HG03521 (cell line): ENCODE data around the gene GRIK3.

Experiments
- ATAC-seq: cut with Tn5 transposase; IDR thresholded peaks from one replicate; pipeline ENCODE4 v1.9.1; 2021; ENCODE audit warnings: mild to moderate bottlenecking, moderate library complexity; ENCODE audit not compliant: unreplicated experiment

The GRIK3 gene

DNA sequence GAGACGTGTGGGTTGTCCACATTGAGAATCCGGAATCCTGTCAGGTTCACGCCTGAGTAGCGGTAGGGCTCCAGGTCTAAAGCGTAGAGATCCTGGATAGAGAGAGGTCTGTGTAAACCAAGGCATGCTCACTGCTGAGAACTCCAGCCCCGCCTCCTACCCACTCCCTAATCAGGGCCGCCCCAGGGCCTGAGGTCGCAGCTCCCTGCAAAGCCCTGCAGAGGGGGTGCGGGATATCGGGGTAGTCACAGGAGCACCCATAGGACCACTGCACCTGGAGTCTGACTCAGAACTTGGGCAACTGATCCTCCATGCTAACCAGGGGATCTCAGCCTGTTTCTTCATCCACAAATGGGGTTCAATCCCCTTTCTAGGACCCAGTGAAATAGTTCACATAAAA lies 174.4 kb downstream of the GRIK3 start:
- ATAC-seq = no peak

DNA sequence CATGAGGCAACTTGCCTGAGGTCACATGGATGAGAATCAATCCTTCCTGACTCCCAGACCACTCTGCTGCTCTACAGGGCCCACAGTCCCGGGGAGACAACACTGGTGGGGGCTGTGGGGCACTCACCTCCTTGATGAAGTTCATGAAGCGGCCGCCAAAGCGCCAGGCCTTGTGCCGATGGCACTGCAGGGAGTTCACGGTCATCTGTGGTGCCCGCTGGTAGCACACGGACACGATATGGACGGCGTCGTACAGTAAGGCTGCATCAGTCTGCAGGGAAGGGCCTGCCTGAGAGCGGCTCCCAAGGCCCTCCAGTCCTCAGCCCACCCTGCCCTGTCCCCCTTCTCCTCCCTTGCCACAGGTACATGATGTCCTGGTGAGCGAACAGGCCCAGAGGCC lies 175.3 kb downstream of the GRIK3 start:
- ATAC-seq = no peak

DNA sequence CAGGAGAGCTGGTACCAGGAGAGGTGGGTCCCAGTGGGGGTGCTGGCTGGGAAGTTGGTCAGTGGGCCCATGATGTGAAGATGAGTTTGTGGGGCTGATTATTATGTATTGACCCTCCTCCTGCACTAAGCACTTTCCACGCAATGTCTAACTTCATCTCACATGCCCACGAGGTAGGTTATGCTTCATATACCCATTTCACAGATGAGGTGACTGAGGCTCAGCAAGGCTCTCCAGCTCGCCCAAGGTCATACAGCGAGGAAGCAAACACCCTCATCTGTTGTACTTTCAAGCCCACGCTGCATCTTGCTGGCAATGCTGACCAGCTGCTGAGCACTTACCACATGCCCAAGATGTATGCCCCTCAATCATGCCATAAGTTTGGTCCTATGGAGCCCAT lies 175.8 kb downstream of the GRIK3 start:
- ATAC-seq = no peak

DNA sequence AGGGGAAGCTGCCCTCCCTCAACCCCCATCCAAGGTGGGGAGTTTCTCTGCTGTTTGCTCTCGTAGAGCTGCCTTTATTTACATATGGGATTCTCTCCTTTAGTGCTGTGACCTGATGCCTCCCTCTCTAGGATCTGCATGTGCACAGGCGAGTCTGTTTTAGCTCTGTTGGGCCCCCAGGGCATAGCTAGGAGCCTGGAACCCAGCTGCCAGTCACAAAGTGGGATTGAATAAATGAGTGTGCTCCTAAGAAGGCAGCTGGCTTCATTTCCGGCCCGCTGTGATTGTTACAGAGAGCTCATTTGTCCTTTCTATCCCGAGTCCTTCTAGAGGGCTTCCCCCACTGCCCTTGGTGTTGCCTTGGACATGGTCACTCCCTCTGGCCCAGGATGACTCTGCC lies 176.6 kb downstream of the GRIK3 start:
- no peak for ATAC-seq

DNA sequence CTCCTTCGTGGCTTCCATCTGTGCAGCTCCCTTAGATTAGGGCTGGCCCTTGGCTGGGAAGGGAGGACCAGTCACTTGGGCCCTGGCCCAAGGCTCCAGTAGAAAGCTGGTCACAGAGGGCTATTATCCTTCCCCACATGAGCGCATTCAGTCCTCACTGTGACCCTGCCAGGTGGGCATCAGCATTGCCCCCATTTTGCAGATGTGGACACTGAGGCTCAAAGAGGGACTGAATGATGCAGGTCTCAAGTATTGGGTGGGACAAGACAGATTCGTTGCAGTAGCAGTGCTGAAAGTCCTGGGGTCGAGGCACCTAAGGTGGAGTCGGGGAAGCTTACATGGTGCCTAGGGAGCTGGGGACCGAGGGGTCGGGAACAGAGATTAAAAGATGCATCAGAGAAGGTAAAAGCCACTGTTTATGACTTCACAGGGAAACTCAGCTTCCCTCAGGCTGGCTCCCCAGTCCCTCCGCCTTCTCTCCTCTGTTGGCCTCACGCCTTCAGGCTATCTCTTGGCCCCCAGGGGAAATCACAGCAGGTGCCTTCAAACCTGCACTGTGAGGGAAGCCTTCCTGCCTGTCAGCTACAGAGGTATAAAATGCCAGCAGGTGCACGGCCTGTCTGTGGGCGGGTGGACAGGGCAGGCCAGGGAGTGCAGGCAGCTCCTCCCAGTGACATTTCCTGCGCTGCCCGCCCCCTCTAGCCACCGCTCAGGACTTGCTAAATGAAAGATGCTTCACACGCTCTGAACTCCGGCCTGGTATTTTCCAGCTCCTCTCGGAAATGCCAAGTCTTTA lies 178.4 kb downstream of the GRIK3 start:
- ATAC-seq = no peak

DNA sequence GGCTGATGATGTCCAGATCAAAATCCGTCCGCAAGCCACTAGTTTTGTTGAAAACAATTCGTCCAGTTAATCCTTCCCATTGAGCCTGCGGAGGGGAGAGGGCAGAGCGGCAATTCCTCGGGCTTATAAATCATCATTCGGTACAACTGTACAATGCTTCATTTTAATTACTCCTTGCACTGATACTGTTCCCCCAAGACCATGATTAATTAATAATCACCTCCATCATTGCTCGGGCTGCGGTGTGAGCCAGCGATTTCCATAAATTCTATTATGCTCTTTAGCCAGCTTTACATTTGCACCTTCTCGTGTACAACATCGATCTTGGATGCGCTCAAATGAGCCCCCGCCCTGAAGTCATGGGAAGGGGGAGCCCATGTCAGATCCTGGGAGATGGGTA lies 180.7 kb downstream of the GRIK3 start:
- no peak for ATAC-seq

DNA sequence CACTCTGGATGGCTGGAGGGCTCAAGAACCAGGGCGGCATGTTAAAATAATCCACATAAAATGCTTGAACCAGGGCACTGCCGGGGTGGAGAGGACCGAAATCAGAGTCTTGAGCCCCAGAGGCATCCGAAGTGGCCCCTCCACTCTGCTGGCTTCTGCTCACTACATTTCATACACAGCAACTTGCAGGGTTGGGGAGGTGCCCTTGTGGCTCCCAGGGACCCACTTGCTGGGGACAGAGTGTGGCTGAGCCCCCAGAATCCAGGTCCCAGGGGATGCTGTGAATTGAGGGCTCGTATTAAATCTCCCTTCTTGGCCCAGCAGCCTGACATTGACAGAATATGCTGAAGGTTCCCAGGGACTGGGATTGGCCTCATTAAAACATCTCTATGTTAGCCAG lies 181.7 kb downstream of the GRIK3 start:
- ATAC-seq = no peak

DNA sequence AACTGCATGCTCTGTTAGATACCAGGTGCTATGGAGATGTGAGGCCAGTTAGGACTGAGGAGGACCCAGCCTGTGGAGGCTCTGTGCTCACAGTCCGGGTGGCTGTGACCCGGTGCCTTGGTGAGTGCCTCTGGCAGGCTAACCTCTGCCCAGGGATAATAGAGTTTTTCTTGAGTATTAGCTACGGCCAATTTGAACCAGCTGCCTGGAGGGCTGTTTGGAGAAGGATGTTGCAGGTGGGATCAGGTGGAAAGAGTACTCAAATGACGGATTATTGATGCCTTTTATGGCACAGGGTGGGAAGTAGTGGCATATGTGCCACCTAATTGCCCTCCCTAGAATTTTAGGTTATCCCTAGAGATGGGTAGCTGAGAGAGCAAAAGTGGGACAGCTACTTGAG lies 182.7 kb downstream of the GRIK3 start:
- no peak for ATAC-seq

DNA sequence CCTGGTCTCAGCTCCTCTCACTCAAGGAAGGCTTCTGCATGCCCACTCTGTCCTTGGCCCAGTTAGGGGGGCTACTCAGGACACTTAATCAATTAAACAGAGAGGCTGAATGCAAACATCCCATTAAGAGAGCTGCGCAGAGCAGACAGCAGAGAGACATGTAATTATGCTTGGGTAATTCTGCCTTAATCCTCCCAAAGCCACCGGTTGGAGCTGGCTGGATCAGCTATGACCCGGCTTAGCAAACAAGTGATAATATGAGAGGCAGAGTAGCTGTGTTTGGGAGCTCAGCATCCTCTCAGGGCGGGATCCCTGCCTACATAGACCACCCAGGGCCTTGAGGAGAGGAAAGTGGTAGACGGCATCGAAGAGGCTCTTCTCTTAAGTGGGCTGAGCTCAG lies 183.2 kb downstream of the GRIK3 start:
- ATAC-seq = no peak

DNA sequence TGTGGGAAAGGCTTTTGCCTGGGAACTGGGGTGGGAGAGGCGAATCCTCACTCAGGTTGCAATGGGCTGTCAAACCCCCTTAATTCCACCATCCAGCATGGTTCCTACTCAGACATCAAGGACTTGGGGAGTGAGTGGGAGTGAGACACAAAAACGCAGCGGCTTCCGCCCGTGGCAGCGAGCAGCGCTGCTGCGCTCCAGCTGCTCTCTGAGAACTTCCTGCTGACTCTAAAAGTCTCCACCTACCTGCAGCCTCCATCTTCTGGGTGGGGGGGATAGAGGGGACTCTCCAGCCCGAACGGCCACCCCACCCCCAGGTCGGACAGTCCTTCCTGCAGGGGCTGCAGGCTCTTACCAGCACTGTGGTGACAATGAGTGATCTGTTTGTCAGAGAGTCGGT lies 184.4 kb downstream of the GRIK3 start:
- ATAC-seq = no peak

DNA sequence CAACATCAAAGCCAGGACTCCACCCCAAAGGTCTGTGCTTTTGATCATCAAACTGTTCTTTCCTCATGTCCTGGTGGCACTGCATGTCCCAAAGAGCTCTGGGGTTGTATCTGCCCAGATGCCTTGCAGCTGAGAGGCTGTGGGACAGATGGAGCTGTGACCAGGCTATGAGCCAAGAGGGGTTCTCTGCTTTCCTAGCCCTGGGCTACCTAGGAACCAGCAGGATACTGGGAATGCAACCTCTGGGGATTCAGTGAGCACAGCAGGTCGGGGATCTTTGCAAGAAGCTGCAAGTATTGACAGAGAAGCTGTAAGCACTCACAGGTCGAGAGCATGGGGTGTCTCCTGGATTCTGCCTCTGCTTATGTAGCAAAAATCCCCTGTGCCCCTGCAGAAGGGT lies 186.6 kb downstream of the GRIK3 start:
- ATAC-seq = no peak

DNA sequence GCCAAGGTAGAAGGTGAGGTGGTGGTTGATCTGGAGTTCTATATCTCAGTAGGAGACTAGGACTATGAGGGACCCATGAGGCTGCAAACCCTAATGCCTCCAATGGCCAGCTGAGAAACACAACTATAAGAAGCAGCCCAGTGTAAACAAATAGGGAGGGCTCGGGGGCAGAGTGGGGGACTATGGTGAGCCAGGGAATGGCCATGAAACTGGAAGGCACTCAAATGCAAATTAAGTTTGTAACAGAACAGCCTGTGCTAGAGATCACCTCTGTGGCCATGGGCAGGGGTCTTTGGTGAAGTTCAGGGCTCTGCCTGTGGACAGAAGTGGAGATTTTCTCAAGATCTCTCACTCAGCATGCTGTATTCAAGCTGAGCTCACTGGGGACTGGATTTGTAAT lies 187.1 kb downstream of the GRIK3 start:
- no peak for ATAC-seq

DNA sequence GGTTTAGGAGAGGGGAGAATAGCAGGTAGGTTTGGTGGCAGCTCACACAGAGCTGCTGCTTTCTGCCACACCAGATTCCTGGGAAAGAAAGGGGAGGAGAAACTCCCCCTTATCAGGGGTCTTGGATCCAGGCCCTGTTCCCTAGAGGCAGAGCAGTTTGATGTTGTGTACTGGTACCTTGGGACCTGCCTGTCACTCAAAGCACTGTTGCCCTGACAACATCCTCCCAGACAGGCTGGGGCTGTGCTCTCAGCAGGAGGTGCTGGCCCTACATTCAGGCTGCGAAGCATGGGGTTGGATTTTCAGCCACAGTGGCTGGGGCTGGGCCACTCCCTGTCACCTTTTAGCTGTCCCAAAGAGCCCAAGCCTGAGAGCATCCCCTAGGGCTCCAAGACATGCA lies 188.0 kb downstream of the GRIK3 start:
- ATAC-seq = no peak

DNA sequence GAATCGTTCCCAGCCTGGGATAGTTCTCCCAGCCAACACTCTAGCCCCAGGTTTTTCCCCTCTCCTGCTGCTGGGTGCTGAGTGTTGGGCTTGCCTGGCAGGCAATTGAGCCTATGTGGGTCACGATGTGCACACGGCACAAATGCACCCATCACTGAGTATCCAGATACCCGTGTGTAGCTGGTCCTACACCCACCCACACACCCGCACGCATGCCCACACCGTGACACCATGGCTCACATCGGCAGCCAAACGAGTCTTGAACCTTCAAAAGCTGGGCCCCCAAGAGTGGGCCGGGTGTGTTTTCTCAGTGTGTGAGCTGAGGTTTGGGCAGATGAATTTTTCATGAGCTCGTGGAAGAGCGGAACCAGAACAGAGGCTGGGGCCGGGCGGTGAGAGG lies 188.5 kb downstream of the GRIK3 start:
- ATAC-seq = no peak

DNA sequence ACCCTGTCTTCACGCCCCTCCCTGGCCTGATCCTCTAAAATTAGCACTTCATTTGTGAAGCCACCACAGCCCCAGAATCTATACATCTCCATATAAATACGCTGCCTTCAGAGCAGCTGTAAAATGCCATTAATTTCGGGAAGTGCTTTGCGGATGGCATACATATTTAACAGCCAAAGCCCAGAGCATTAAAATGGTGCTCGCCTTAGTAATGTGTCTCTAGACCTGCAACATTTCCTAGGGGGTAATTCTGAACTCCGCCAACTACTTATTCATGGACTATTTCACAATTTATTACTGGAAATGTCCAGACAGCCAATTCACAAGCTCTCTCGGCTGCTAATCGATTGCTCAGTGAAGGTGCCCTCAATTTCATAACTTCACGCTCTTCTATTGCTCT lies 189.4 kb downstream of the GRIK3 start:
- no peak for ATAC-seq

DNA sequence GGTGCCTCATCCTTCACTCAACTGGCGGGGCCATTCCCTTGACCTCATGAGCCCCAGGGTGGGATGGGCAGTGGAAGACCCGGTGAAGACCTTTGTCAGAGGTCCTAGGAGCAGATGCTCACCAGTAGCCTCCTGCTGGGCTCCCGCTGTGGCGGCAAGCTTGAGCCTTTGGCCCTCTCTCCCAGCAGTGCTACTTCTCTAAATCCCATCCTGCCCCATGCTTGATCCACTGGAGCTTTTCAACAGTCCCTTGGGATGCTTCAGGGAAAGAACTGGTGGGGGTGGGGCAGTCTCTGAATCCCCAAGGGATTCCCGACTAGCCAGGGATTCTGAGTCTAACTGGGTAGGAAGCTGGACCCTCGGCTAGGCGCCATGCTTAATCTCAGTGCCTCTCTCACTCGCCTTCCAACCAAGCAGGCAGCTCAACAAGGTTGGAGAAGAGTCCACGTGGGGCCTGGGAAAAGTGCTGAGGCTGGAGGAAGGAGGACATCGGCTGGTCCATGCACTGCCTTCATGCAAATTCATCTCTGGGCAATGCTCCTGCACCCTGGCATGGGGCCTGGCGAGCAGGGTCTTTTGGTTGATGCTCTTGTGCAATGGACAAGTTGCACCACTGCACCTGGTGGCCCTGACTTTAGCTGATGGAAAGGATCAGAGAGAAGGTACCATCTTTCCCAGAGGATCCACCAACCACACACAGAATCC lies 190.3 kb downstream of the GRIK3 start:
- no peak for ATAC-seq

DNA sequence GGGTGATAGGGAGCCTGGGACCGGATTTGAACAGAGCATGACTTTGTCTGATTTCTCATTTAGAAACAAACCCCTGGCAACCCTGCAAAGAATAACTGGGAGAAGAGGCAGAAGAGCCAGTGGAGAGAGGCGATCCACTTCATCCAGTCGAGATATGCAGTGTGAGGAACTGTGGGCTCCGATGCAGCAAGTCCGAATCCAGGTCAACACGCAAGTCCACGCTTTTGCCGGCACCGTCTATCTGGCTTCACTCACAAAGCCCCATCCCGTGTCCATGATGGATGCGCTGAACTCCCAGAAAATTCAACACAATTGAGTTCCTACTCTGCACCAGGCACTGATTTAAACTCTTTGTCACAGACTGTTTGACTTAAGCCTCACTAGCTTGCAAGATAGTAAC lies 191.3 kb downstream of the GRIK3 start:
- no peak for ATAC-seq

DNA sequence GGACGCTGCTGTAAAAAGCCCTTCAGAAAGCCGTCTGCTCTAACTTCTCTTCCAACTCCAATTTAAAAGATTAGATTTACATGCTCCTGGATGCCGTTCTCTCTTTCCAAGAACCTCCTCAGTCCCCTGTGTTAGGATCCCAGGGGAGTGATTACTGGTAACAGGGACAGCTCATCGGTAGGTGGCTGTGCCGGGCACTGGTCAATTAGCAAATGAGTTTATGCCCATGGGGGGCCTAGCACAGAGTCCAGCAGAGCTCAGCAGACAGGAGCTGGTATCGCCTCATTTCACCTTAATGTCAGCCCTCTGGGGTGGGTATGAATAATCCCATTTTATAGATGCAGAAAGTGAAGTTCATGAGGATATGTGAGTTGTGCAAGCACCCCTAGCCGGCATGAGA lies 191.9 kb downstream of the GRIK3 start:
- no peak for ATAC-seq

DNA sequence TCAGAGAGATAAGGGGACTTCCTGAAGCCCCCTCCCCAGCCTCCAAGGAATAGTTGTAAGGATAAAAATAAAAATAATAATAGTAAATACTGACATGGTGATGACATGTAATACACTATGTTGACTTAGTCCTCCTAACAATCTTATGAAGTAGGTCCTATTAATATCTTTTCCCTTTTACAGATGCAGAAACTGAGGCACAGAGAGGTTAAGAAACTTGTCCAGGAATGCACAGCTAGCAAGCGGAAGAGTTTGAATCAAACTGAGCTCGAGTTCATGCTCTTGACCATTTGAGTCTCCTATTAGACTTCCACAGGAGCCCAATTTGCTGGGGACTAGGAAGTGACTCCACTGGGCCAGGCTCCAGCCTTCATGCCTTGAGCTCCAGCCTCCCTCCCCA lies 194.8 kb downstream of the GRIK3 start:
- no peak for ATAC-seq

DNA sequence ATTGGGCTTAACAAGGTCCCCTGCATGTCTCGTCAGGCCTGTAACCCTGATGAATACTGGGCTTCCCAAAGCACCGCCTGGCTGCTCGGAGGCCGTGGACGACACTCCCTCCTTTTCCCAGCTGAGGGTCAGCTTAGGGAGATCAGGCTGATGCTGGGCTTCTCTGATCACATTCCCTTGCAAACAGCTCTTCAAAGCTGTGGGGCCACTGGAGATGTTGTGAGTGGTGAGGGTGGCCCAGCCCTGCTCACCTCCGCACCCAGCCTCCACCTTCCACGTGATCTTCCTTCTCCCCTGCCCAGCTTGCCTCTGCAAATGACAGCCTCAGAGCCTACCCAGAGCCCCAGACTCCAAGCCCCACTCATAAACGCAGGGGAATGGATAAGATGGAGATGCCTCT lies 195.4 kb downstream of the GRIK3 start:
- ATAC-seq = no peak

DNA sequence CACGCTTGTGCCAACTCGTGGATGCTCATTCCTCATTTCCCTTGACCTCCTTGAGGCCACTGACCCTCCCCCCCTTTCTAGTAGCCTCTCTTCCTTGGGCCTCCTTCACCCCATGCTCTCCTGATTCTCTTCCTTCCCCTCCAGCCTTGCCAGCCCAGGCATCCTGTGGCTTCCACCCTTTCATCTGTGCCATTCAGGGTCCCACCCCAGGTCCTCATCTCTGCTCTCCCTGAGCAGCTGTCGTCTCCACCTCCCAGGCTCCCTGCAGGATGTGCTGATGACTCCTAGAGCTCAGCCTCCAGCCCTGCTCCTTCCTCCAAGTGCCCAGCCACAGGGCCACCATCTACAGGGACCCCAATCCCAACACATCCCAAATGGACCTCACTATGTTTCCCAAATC lies 197.4 kb downstream of the GRIK3 start:
- no peak for ATAC-seq

DNA sequence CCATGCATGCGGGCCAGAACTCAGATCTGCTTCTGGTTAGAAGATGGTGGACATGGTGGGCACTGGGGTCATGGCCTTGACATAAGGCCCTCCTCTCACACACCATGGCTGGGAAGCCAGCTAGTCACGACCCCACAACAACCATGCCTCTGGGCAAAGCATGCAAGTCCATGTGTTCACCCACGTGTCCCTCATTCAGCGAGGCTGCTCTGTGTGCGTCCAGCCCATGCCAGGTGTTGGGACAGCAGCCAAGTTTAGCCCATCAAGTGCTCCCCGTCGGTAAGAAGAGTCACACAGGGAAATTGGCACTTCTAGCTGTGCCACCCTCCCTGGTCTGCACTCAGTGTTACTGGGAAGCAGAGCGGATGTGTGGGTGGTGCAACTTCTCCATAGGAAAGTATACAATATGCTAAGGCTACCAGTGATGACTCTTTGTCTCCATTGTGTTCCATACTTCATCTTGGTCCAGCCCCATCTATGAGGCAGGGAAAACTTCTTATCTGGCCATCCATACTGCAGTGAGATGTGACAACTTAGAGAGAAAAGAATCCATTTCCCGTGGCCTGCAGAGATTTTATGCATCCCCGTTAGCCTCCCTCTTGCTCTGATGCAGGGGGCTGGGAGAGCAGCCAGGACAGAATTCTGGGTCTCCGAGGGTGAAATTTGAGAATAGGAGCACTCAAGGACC lies 198.0 kb downstream of the GRIK3 start:
- ATAC-seq = no peak
